GM19438 (cell line): ENCODE measurements around the gene PRKG1.
"Not testable (repeated sequence)": the region's sequence is repeated elsewhere in the genome, so short reads cannot be mapped to it uniquely, and the experiment has no call there.

Experiments used
- ATAC-seq: cut with Tn5 transposase; IDR thresholded peaks from one replicate; pipeline ENCODE4 v1.9.1; 2021; ENCODE audit warnings: low read depth; ENCODE audit not compliant: unreplicated experiment

PRKG1 gene

GRCh38 chr10:51112013-51112412 lies 37.7 kb downstream of the PRKG1 start:
- ATAC-seq, result no peak

- no peak for ATAC-seq
These were observed 38.7 kb downstream of the PRKG1 start for GRCh38 chr10:51113007-51113406.

- no peak for ATAC-seq
These were observed 42.9 kb downstream of the PRKG1 start for GRCh38 chr10:51117053-51117660.

GRCh38 chr10:51117794-51118193 lies 43.5 kb downstream of the PRKG1 start:
- ATAC-seq, result no peak

- no peak for ATAC-seq
These were observed 45.2 kb downstream of the PRKG1 start for GRCh38 chr10:51119441-51119840.

GRCh38 chr10:51121861-51122260 lies 47.6 kb downstream of the PRKG1 start:
- no peak for ATAC-seq

GRCh38 chr10:51124852-51125251 lies 50.6 kb downstream of the PRKG1 start:
- ATAC-seq, result no peak

GRCh38 chr10:51125518-51125917 lies 51.2 kb downstream of the PRKG1 start:
- ATAC-seq, result no peak

- no peak for ATAC-seq
These were observed 55.8 kb downstream of the PRKG1 start for GRCh38 chr10:51129946-51130544.

- peak; percentile 72 for ATAC-seq
These were observed 63.7 kb downstream of the PRKG1 start for GRCh38 chr10:51137756-51138529.

GRCh38 chr10:51139176-51139575 lies 64.9 kb downstream of the PRKG1 start:
- no peak for ATAC-seq

- no peak for ATAC-seq
These were observed 66.7 kb downstream of the PRKG1 start for GRCh38 chr10:51141010-51141409.

- no peak for ATAC-seq
These were observed 70.0 kb downstream of the PRKG1 start for GRCh38 chr10:51144161-51144781.

- ATAC-seq, result no peak
These were observed 71.1 kb downstream of the PRKG1 start for GRCh38 chr10:51145375-51145774.

GRCh38 chr10:51147644-51148399 lies 73.5 kb downstream of the PRKG1 start:
- ATAC-seq, result no peak

GRCh38 chr10:51156926-51157325 lies 82.6 kb downstream of the PRKG1 start:
- ATAC-seq, result no peak

GRCh38 chr10:51158832-51159231 lies 84.5 kb downstream of the PRKG1 start:
- ATAC-seq, result no peak

- no peak for ATAC-seq
These were observed 85.6 kb downstream of the PRKG1 start for GRCh38 chr10:51159841-51160240.

GRCh38 chr10:51162002-51162401 lies 87.7 kb downstream of the PRKG1 start:
- ATAC-seq, result no peak

- ATAC-seq, result not testable (repeated sequence)
These were observed 89.2 kb downstream of the PRKG1 start for GRCh38 chr10:51163380-51164049.
